SH-SY5Y (cell line): ENCODE results near the gene ACTMAP.

ENCODE experiments used
- GATA2 ChIP-seq: IDR thresholded peaks from 2 replicates; pipeline ENCODE4 v1.6.1; 2011; ENCODE audit warnings: mild to moderate bottlenecking, low read depth, low read length
- GATA3 ChIP-seq: IDR thresholded peaks from 2 replicates; pipeline ENCODE4 v1.6.1; 2011; ENCODE audit warnings: low read depth, mild to moderate bottlenecking, low read length, moderate library complexity

Gene ACTMAP

GRCh38 chr19:40721936-40722661 is 28.2 kb downstream of the ACTMAP start:
- no peak for TF ChIP-seq GATA3
- no peak for TF ChIP-seq GATA2

DNA sequence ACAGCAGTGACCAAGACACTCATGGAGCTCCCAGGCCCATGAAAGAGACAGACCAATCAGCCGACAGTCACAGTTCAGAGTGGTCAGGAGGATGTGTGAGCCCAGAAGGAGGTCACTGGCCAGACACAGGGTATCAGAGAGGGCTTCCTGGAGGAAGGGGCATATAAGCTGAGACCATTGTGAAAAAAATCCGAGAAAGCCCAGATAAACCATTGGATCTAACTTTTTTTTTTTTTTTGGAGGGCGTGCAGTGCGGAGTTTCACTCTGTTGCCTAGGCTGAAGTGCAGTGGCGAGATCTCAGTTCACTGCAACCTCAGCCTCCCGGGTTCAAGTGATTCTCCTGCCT is 29.2 kb downstream of the ACTMAP start:
- TF ChIP-seq GATA3 (no peak), GATA2 (no peak)

- TF ChIP-seq GATA3: no peak
- TF ChIP-seq GATA2: no peak
Observed at GRCh38 chr19:40719414-40719894, 30.8 kb downstream of the ACTMAP start.

DNA sequence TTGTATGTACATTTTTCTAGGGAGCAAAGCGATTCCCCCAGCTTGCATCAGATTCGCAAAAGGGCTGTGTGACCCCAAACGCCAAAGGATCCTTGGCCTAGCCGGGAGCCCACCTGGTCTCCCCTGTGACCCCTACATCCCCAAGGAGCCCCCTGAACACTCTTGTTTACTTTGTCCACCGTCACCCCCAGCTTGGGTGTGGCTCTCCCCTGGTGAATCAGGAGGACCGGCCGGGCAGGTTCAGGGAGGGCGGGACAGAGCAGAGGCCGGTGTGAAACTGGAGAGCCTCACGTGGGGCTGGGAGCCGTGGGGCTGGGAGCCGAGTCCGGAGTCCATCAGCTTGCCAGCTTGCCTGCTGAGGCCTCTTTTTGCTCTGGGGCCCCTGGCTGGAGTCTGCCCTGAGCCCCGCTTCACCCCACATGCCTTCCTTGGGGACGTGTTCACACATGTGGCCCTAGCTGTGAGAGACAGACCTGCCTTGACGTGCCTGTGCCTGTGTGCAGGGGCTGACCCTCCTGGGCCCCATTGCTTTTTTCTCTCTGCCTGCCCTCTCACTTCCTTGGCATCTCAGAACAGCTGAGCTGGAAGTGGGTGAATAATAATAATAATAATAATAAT is 31.4 kb downstream of the ACTMAP start:
- TF ChIP-seq GATA3 (no peak), GATA2 (no peak)

- TF ChIP-seq GATA3 (no peak), GATA2 (no peak)
Observed at GRCh38 chr19:40717880-40718773, 32.1 kb downstream of the ACTMAP start.

GRCh38 chr19:40717325-40717879 is 32.9 kb downstream of the ACTMAP start:
- TF ChIP-seq GATA2: no peak
- no peak for TF ChIP-seq GATA3

- no peak for TF ChIP-seq GATA2
- no peak for TF ChIP-seq GATA3
Observed at GRCh38 chr19:40716482-40717324, 33.6 kb downstream of the ACTMAP start, which contains the start of the genes COQ8B and ITPKC. COQ8B (minus strand) TSS chr19:40716886; CDS start chr19:40714632, 2,254 bp downstream. ITPKC (plus strand) TSS chr19:40717112; CDS start chr19:40717136, 24 bp downstream.

DNA sequence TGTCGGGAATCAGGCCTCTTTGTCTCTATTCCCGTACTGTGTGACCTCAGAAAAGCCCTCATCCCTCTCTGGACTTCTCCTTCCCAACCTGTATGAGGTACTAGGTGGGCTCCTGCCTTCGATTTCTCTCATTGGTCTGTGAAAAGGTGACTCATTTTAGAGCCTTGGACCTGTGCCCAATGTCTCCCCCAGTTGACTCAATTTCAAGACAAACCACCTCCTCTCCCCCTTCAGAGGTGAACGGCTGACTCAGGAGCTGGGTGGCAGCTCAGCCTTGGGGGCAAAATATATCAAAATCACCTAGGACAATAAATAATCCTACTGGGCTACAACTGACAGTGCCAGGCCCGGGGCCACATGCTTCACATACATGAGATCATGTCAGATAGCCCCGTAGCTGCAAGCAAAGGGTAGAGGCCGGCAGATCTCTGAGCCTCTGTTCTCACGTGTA is 34.2 kb downstream of the ACTMAP start:
- TF ChIP-seq GATA3 (no peak), GATA2 (no peak)

GRCh38 chr19:40714441-40715299 is 35.6 kb downstream of the ACTMAP start:
- TF ChIP-seq GATA2: no peak
- no peak for TF ChIP-seq GATA3

DNA sequence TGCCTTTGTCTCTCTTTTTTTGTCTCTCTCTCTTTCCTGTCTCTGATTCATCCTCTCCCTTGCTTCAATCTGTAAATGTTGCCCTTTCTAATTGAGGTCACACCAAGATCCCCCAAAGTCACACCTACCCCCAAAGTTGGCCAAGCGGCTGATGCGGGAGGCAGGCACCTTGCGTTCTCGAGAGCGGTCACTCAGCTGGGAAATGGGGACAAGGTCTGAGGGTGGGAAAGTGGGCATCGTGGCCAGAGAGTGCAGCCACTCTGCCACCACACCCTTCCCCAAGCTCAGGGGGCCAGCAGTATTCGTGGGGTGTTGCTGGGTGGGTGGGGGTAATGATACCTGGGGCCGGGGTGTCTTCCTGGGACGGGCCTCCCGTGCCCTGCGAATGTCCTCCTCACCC is 36.3 kb downstream of the ACTMAP start:
- no peak for TF ChIP-seq GATA3
- TF ChIP-seq GATA2: no peak

GRCh38 chr19:40709817-40710216 is 40.5 kb downstream of the ACTMAP start:
- TF ChIP-seq GATA2 (no peak), GATA3 (no peak)

- TF ChIP-seq GATA2: no peak
- TF ChIP-seq GATA3: no peak
Observed at GRCh38 chr19:40707615-40708014, 42.7 kb downstream of the ACTMAP start.

DNA sequence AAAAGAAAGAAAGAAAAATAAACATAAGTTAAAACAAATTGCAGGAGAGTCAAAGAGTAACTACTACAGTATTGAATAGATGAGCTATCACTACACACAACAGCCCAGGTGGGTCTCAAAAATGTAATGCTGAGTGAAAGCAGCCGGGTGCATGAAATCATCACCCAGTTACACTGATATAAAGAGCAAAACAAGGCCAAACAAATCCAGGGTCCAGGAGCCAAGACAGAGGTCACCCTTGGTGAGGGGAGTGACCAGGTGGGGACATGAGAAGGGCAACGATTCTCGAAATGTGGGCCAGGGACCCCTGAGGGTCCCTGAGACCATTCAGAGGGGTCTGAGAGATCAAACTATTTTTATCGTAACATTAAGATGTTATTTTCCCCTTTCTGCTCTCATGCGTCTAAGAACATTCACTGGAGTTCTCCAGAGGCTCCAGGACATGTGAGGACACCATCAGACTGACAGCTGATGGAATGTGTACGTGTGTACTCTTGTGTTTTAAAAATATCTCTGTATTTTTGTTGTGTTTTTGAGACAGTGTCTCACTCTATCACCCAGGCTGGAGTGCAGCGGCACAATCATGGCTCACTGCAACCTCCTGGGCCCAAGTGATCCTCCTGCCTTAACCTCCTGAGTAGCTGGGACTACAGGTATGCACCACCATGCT is 44.2 kb downstream of the ACTMAP start:
- TF ChIP-seq GATA2: no peak
- TF ChIP-seq GATA3: no peak

DNA sequence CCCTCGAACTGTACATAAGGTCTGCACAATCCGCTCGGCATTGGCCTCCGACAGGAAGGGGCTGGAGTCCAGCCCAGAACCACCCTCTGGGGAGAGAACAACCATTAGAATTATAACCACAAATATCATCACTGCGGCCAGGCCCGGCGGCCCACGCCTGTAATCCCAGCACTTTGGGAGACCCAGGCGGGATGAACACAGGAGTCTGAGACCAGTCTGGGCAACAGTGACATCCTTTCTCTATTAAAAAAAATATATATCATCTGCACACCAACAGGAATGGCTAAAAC is 45.0 kb downstream of the ACTMAP start:
- no peak for TF ChIP-seq GATA3
- no peak for TF ChIP-seq GATA2
